Gastroesophageal sphincter (tissue), 4 donors: Measurements from ENCODE around the gene DPM2. TPM values are rescaled to one million over a fixed set of nuclear protein-coding genes. Genes with fewer than 3 reads are reported as not detected.

Experiments
- ATAC-seq: fragments of 150-250 bp; one replicate; pipeline ENCODE4 v1.9.1; 2016; ENCODE audit warnings: mild to moderate bottlenecking, moderate library complexity
- H3K27ac ChIP-seq, 4 donors: fragments of 200-600 bp; sonication (generic) in 3 of 4; 1 replicate in 3 of 4; 2 replicates in 1 of 4; pipeline ENCODE4 v1.5.1; 2016 to 2019
- H3K27me3 ChIP-seq: fragments of 200-600 bp; sonication (generic); one replicate; pipeline ENCODE4 v1.5.1; 2019
- H3K36me3 ChIP-seq, 2 donors: fragments of 200-600 bp; sonication (generic); one replicate each; pipeline ENCODE4 v1.5.1; 2019; ENCODE audit warnings: control low read depth in 1 of 2
- H3K4me1 ChIP-seq, 3 donors: fragments of 200-600 bp; sonication (generic); 1 replicate in 2 of 3; 2 replicates in 1 of 3; pipeline ENCODE4 v1.5.1; 2016 to 2019; ENCODE audit warnings: control low read depth in 2 of 3
- H3K4me3 ChIP-seq, 2 donors: fragments of 200-600 bp; sonication (generic); one replicate each; pipeline ENCODE4 v1.5.1; 2019; ENCODE audit warnings: mild to moderate bottlenecking in 1 of 2, moderate library complexity in 1 of 2
- H3K9me3 ChIP-seq, 3 donors: fragments of 200-600 bp; sonication (generic); one replicate each; pipeline ENCODE4 v1.5.1; 2017 to 2019; ENCODE audit warnings: control low read depth in 2 of 3
- CTCF ChIP-seq, 4 experiments: fragments of 200-600 bp in 2 of 4; fragments of 450-650 bp in 2 of 4; sonication (generic) in 1 of 4; IDR thresholded peaks; one replicate each; pipeline ENCODE4 v1.5.1; 2017 to 2019; ENCODE audit warnings: antibody characterized with exemption in 4 of 4, mild to moderate bottlenecking in 2 of 4, moderate library complexity in 2 of 4
- EP300 ChIP-seq: sonication (generic); formaldehyde crosslinking; IDR thresholded peaks from one replicate; pipeline ENCODE4 v1.6.1; 2017; ENCODE audit warnings: antibody characterized with exemption, mild to moderate bottlenecking
- POLR2A ChIP-seq, 2 donors: fragments of 450-650 bp; IDR thresholded peaks; one replicate each; pipeline ENCODE4 v1.6.1; 2017; ENCODE audit warnings: antibody characterized with exemption in 2 of 2, mild to moderate bottlenecking in 2 of 2, moderate library complexity in 1 of 2
- POLR2AphosphoS5 ChIP-seq: sonication (generic); formaldehyde crosslinking; IDR thresholded peaks from one replicate; pipeline ENCODE4 v1.6.1; 2017; ENCODE audit warnings: antibody characterized with exemption
- WGBS, 2 donors: methylation state at CpG; one replicate each; pipeline ENCODE4 v1.1.5; 2018; ENCODE audit warnings: low coverage in 1 of 2; 5-methylcytosine and 5-hydroxymethylcytosine counted together
- total RNA-seq, 4 donors: library from RNA; depleted of rRNA; stranded (reverse); fragments of >200 nt; gene quantifications; one replicate each; pipeline ENCODE4 v1.1.0, GENCODE V29; 2016

Gene DPM2
- total RNA-seq, 4 donors from 2014 or later = 8.9 to 15.0 (median 11.2) TPM

GRCh38 chr9:127945338-127945737 is 7.7 kb upstream of the DPM2 start:
- TF ChIP-seq POLR2A (IDR thresholded peaks at IDR 0.05) (no peak), CTCF (IDR thresholded peaks at IDR 0.05) (no peak), EP300 (no peak), POLR2AphosphoS5 (no peak)
- no peaks in the 10 kb centered on the region for H3K9me3 ChIP-seq

GRCh38 chr9:127944586-127945218 is 7.0 kb upstream of the DPM2 start:
- peaks cover 0 to 66% (median 7%) of the 10 kb centered on the region in 3 donors for H3K4me1 ChIP-seq
- H3K36me3 ChIP-seq = peaks cover 0 to 64% of the 10 kb centered on the region in 2 donors
- no peaks in the 10 kb centered on the region for H3K9me3 ChIP-seq
- H3K4me3 ChIP-seq = no peak overlapping the region
- 78 to 89% methylated on average over 7 to 14 of the region's 38 CpGs for WGBS, 2 donors
- H3K27me3 ChIP-seq = no peaks in the 10 kb centered on the region
- H3K27ac ChIP-seq = peak overlapping the region in 2 of 4 donors; percentile 31 to 58
- ATAC-seq = no peak
- TF ChIP-seq CTCF (IDR thresholded peaks at IDR 0.05) (no peak), POLR2AphosphoS5 (no peak), POLR2A (IDR thresholded peaks at IDR 0.05) (no peak), EP300 (no peak)

More at GRCh38 chr9:127945338-127945737, 7.7 kb upstream of the DPM2 start:
- Histone ChIP-seq H3K36me3 (peaks cover 0 to 59% of the 10 kb centered on the region in 2 donors), H3K4me1 (peaks cover 0 to 73% (median 7%) of the 10 kb centered on the region in 3 donors), H3K27ac (peak overlapping the region in 2 of 4 donors; percentile 27 to 43), H3K27me3 (no peaks in the 10 kb centered on the region), H3K4me3 (no peak overlapping the region)
- no peak for ATAC-seq
- 69% methylated on average over 3 of the region's 24 CpGs; no CpG with 5 or more reads in 1 of the 2 donors for WGBS, 2 donors

- peaks cover 0 to 62% (median 7%) of the 10 kb centered on the region in 3 donors for H3K4me1 ChIP-seq
- H3K4me3 ChIP-seq = no peak overlapping the region
- no CpG with 5 or more reads among the region's 13 CpGs for WGBS, 2 donors
- peak; percentile 81 for ATAC-seq
- H3K36me3 ChIP-seq = peaks cover 0 to 64% of the 10 kb centered on the region in 2 donors
- no peaks in the 10 kb centered on the region for H3K9me3 ChIP-seq
- peak overlapping the region in 3 of 4 donors; percentile 28 to 58 (median 31) for H3K27ac ChIP-seq
- TF ChIP-seq POLR2A (IDR thresholded peaks at IDR 0.05) = no peak
- peak in 3 of 4 experiments; percentile 96 to 97 (median 96) for TF ChIP-seq CTCF (IDR thresholded peaks at IDR 0.05)
- TF ChIP-seq POLR2AphosphoS5 = peak; percentile 31
- TF ChIP-seq EP300 = no peak
- H3K27me3 ChIP-seq = no peaks in the 10 kb centered on the region
Measured at GRCh38 chr9:127943731-127944144, 6.1 kb upstream of the DPM2 start.

GRCh38 chr9:127943011-127943662 is 5.5 kb upstream of the DPM2 start:
- 58 to 71% methylated on average over 2 to 3 of the region's 14 CpGs for WGBS, 2 donors
- TF ChIP-seq CTCF (IDR thresholded peaks at IDR 0.05) (no peak), POLR2A (IDR thresholded peaks at IDR 0.05) (no peak), POLR2AphosphoS5 (no peak), EP300 (no peak)

More at GRCh38 chr9:127943011-127943662, 5.5 kb upstream of the DPM2 start:
- ATAC-seq = no peak
- Histone ChIP-seq H3K4me3 (no peak overlapping the region), H3K36me3 (peaks cover 0 to 63% of the 10 kb centered on the region in 2 donors), H3K4me1 (peaks cover 0 to 62% (median 11%) of the 10 kb centered on the region in 3 donors), H3K27me3 (no peaks in the 10 kb centered on the region), H3K9me3 (no peaks in the 10 kb centered on the region), H3K27ac (peak overlapping the region in 3 of 4 donors; percentile 31 to 58 (median 54))
